ENCODE measurements around the gene GRB7. TPM values are rescaled to one million over a fixed set of nuclear protein-coding genes. Genes with fewer than 3 reads are reported as not detected.
A peak's percentile ranks its signal among the peaks of the same experiment; 100 is the strongest.

The GRB7 gene
- total and polyA plus RNA-seq, 2 donors (not counting 1 experiment from before 2014, with no cell fraction given), result 0.81 to 0.84 TPM

DNA sequence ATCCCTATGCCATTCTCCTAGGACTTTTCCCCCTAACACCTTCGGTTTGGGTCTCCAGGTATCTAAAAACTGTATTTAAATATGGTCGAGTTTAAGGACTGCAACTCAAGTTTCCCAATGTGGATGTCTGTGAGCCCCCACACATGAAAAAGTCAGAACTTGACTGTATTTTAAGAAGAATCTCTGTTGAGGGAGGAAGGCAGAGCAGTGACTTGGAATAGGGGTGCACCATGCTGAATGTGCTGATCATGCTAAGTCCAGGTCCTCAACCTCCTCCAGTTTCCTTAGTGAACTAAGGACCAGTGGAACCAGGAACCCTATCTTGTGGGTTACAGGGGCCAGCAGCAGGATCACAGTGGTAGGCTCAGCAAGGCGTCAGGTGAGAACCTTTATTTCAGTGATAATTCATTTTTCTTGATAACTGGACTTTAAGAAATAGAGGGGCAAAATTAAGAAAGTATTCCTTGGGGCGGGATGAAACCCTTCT lies 19.5 kb downstream of the GRB7 start:
- 60% methylated on average over 1 of the region's 4 CpGs for WGBS (ENCODE audit: insufficient coverage)
- H3K4me3 Mint-ChIP-seq, result peak overlapping the region; percentile 84
- TF ChIP-seq, protein P1, sequence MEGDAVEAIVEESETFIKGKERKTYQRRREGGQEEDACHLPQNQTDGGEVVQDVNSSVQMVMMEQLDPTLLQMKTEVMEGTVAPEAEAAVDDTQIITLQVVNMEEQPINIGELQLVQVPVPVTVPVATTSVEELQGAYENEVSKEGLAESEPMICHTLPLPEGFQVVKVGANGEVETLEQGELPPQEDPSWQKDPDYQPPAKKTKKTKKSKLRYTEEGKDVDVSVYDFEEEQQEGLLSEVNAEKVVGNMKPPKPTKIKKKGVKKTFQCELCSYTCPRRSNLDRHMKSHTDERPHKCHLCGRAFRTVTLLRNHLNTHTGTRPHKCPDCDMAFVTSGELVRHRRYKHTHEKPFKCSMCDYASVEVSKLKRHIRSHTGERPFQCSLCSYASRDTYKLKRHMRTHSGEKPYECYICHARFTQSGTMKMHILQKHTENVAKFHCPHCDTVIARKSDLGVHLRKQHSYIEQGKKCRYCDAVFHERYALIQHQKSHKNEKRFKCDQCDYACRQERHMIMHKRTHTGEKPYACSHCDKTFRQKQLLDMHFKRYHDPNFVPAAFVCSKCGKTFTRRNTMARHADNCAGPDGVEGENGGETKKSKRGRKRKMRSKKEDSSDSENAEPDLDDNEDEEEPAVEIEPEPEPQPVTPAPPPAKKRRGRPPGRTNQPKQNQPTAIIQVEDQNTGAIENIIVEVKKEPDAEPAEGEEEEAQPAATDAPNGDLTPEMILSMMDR (IDR thresholded peaks at IDR 0.05), result no peak
- no peak for TF ChIP-seq EZH2 (IDR thresholded peaks at IDR 0.05; ENCODE audit: borderline replicate concordance, insufficient read depth, low read depth, low read length, poor library complexity, severe bottlenecking)

More for the DNA sequence above, 19.5 kb downstream of the GRB7 start:
- intact Hi-C loops (cut with micrococcal nuclease), result loop anchor here (2.0 to 10.0 kb wide), 2 partner anchors 64 to 168 kb away; partner anchors contain the start of genes LRRC3C and ORMDL3
- Histone ChIP-seq H3K27me3 (replicated peaks in 1 of 4; ENCODE audit: control extremely low read depth in 1 of 4, control insufficient read depth in 3 of 4, insufficient read depth in 4 of 4, low read length in 3 of 4) (no peaks in the 10 kb centered on the region), H3K79me2 (ENCODE audit: control insufficient read depth, insufficient read depth, low read length) (peaks cover 41% of the 10 kb centered on the region), H3K4me2 (replicated peaks; ENCODE audit: low read depth, low read length, poor library complexity, severe bottlenecking) (peak overlapping the region; percentile 89), H3K9ac (ENCODE audit: low read length) (no peak overlapping the region), H3K4me1 (ENCODE audit: control insufficient read depth in 2 of 2, insufficient read depth in 2 of 2, low read length in 2 of 2) (peaks cover 70 to 84% of the 10 kb centered on the region in 2 donors), H3K36me3 (replicated peaks in 1 of 2; ENCODE audit: control extremely low read depth in 1 of 2, control insufficient read depth in 1 of 2, extremely low read depth in 1 of 2, insufficient read depth in 2 of 2, low read length in 1 of 2) (peaks cover 0 to 14% of the 10 kb centered on the region in 2 experiments), H2AFZ (ENCODE audit: insufficient read depth, low read depth, low read length, poor library complexity, severe bottlenecking) (no peak overlapping the region), H4K20me1 (ENCODE audit: control insufficient read depth, insufficient read depth, low read length, poor library complexity, severe bottlenecking) (no peaks in the 10 kb centered on the region), H3K4me3 (ENCODE audit: control extremely low read depth in 1 of 5, extremely low read depth in 1 of 5, insufficient read depth in 1 of 5, low read depth in 2 of 5, low read length in 4 of 5) (no peak overlapping the region), H3K27ac (ENCODE audit: low read length in 2 of 2) (peak overlapping the region; percentile 100), H3K9me3 (ENCODE audit: control extremely low read depth in 1 of 3, control insufficient read depth in 2 of 3, insufficient read depth in 1 of 3, low read length in 2 of 3) (peaks cover 0 to 5% (median 0%) of the 10 kb centered on the region in 3 donors)
- Mint-ChIP-seq H3K27ac (peak overlapping the region; percentile 97), H3K4me1 (peaks cover 73% of the 10 kb centered on the region), H3K9me3 (ENCODE audit: insufficient read depth) (peaks cover 2% of the 10 kb centered on the region), H3K27me3 (no peaks in the 10 kb centered on the region)
- ChIA-PET CTCF (interaction anchor here (2.3 to 3.6 kb wide), 6 partner anchors 13 to 136 kb away, joined by 8 to 32 read pairs (median 20); no protein-coding TSS in a partner anchor), POLR2A (interaction anchor here (1.0 to 3.1 kb wide), 5 partner anchors 13 to 111 kb away, joined by 3 to 46 read pairs (median 14); no protein-coding TSS in a partner anchor)
- DNase-seq (peak; percentile 36), ATAC-seq (ENCODE audit: low read depth) (no peak)

All from B cell (primary cell).